HepG2 (cell line): ENCODE measurements around the gene COASY. TPM values are rescaled to one million over a fixed set of nuclear protein-coding genes. Genes with fewer than 3 reads are reported as not detected.

Experiments used
- ATRX ChIP-seq: sonication (generic); formaldehyde crosslinking; IDR thresholded peaks from 2 replicates; pipeline ENCODE4 v1.4.0; 2020; ENCODE audit warnings: missing genetic modification reagents, borderline replicate concordance
- E2F2 ChIP-seq: sonication (generic); formaldehyde crosslinking; IDR thresholded peaks from 2 replicates; pipeline ENCODE4 v1.4.0; 2020; ENCODE audit warnings: missing genetic modification reagents, borderline replicate concordance
- E2F5 ChIP-seq: sonication (generic); formaldehyde crosslinking; conservative IDR thresholded peaks from 2 replicates; pipeline ENCODE4 v1.4.0; 2020; ENCODE audit warnings: missing genetic modification reagents
- EP300 ChIP-seq, 3 experiments: sonication (generic) in 1 of 3; formaldehyde crosslinking in 1 of 3; IDR thresholded peaks; 2 replicates each; pipeline versions ENCODE4 v1.5.1 to v1.6.1; 2011 to 2020; ENCODE audit warnings: low read depth in 2 of 3, low read length in 2 of 3, borderline replicate concordance in 1 of 3, improper control_type of control experiment in 1 of 3, mild to moderate bottlenecking in 1 of 3, missing genetic modification reagents in 1 of 3, moderate library complexity in 1 of 3
- ERF ChIP-seq: IDR thresholded peaks from 2 replicates; pipeline ENCODE4 v1.6.1; 2018; ENCODE audit warnings: missing biosample characterization, missing genetic modification reagents
- FOXO1 ChIP-seq: sonication (generic); formaldehyde crosslinking; IDR thresholded peaks from 2 replicates; pipeline ENCODE4 v1.4.0; 2020; ENCODE audit warnings: missing genetic modification reagents
- HINFP ChIP-seq: sonication (generic); formaldehyde crosslinking; IDR thresholded peaks from 2 replicates; pipeline ENCODE4 v1.4.0; 2020; ENCODE audit warnings: low read depth, mild to moderate bottlenecking, missing genetic modification reagents
- MAX ChIP-seq: IDR thresholded peaks from 2 replicates; pipeline ENCODE4 v1.6.1; 2012; ENCODE audit warnings: inconsistent platforms
- MIER3 ChIP-seq: IDR thresholded peaks from 2 replicates; pipeline ENCODE4 v1.6.1; 2016; ENCODE audit warnings: missing compliant biosample characterization, borderline replicate concordance
- MYC ChIP-seq: sonication (generic); formaldehyde crosslinking; IDR thresholded peaks from 2 replicates; pipeline ENCODE4 v1.9.0; 2021; ENCODE audit warnings: missing genetic modification reagents, borderline replicate concordance
- PAXIP1 ChIP-seq: sonication (generic); formaldehyde crosslinking; conservative IDR thresholded peaks from 2 replicates; pipeline ENCODE4 v1.4.0; 2020; ENCODE audit warnings: mild to moderate bottlenecking, missing genetic modification reagents, moderate library complexity
- POGZ ChIP-seq: sonication (generic); formaldehyde crosslinking; IDR thresholded peaks from 2 replicates; pipeline ENCODE4 v1.4.0; 2020; ENCODE audit warnings: mild to moderate bottlenecking, missing genetic modification reagents
- SMC3 ChIP-seq: IDR thresholded peaks from 2 replicates; pipeline ENCODE4 v1.6.1; 2011; ENCODE audit warnings: low read length, improper control_type of control experiment
- STAG1 ChIP-seq: sonication (generic); formaldehyde crosslinking; IDR thresholded peaks from 2 replicates; pipeline ENCODE4 v1.4.0; 2020; ENCODE audit warnings: missing genetic modification reagents
- TBX2 ChIP-seq: sonication (generic); formaldehyde crosslinking; IDR thresholded peaks from 2 replicates; pipeline ENCODE4 v1.5.0; 2020; ENCODE audit warnings: missing genetic modification reagents, mild to moderate bottlenecking, borderline replicate concordance
- ZBTB42 ChIP-seq: sonication (generic); formaldehyde crosslinking; IDR thresholded peaks from 2 replicates; pipeline ENCODE4 v1.5.0; 2020; ENCODE audit warnings: mild to moderate bottlenecking, missing genetic modification reagents
- ZFP37 ChIP-seq: sonication (generic); formaldehyde crosslinking; IDR thresholded peaks from 2 replicates; pipeline ENCODE4 v1.4.0; 2020; ENCODE audit warnings: missing genetic modification reagents, borderline replicate concordance
- ZKSCAN8 ChIP-seq: IDR thresholded peaks from 2 replicates; pipeline ENCODE4 v1.6.1; 2016; ENCODE audit warnings: borderline replicate concordance, missing genetic modification reagents, missing compliant biosample characterization
- ZMYM4 ChIP-seq: sonication (generic); formaldehyde crosslinking; IDR thresholded peaks from 2 replicates; pipeline ENCODE4 v1.8.1; 2023; ENCODE audit warnings: mild to moderate bottlenecking, missing genetic modification reagents
- ZNF333 ChIP-seq: sonication (generic); formaldehyde crosslinking; IDR thresholded peaks from 2 replicates; pipeline ENCODE4 v1.4.0; 2020; ENCODE audit warnings: mild to moderate bottlenecking, missing genetic modification reagents, borderline replicate concordance
- ZNF580 ChIP-seq: IDR thresholded peaks from 2 replicates; pipeline ENCODE4 v1.6.1; 2016; ENCODE audit warnings: low read depth, borderline replicate concordance
- ZSCAN31 ChIP-seq: sonication (generic); formaldehyde crosslinking; IDR thresholded peaks from 2 replicates; pipeline ENCODE4 v1.5.0; 2020; ENCODE audit warnings: low read depth, mild to moderate bottlenecking, missing genetic modification reagents
- polyA plus RNA-seq, 8 experiments: library from polyadenylated mRNA; depleted of rRNA in 3 of 8; stranded (reverse) in 7 of 8; unstranded in 1 of 8; fragments of >200 nt; fragmentation: Illumina TruSeq in 4 of 8; extraction: Trizol in 4 of 8; gene quantifications; 2 replicates each; pipeline versions ENCODE4 v1.2.1 to v1.2.3, GENCODE V29; 2011 to 2016; ENCODE audit warnings: low read depth in 4 of 8, missing spikeins in 1 of 8, mixed read lengths in 1 of 8; ENCODE audit not compliant: insufficient read depth in 1 of 8
- total RNA-seq, 5 experiments: library from RNA; depleted of rRNA; stranded (reverse); fragments of >200 nt; fragmentation: Illumina TruSeq; extraction: Trizol; gene quantifications; 2 replicates each; pipeline ENCODE4 v1.2.3, GENCODE V29; 2016; ENCODE audit warnings: low read depth in 1 of 5

The COASY gene
- total and polyA plus RNA-seq, 2 of the 13 experiments (the other 11 are each of a cell fraction or from before 2014, with no cell fraction given), result 90.7 to 125 TPM

GRCh38 chr17:42544874-42545283 is 17.1 kb upstream of the COASY start (continued):
- TF ChIP-seq MYC (CRISPR knock-in tag) (no peak), ZFP37 (no peak), ZMYM4 (CRISPR knock-in tag) (no peak), EP300 (IDR thresholded peaks at IDR 0.05; ENCODE audit: low read depth in 2 of 2, low read length in 2 of 2) (peak in 1 of 2 experiments; percentile 37; a peak in 2 of 4 replicates), EP300 (CRISPR knock-in tag; IDR thresholded peaks at IDR 0.05; ENCODE audit: borderline replicate concordance) (no peak), STAG1 (no peak), MIER3 (CRISPR knock-in tag) (no peak), E2F5 (CRISPR knock-in tag) (no peak), ZNF580 (CRISPR knock-in tag) (no peak), SMC3 (peak; percentile 27; the same call in 1 of the 2 replicates), ZSCAN31 (CRISPR knock-in tag) (no peak), FOXO1 (CRISPR knock-in tag) (no peak), MAX (peak; percentile 34; the same call in 1 of the 2 replicates), ERF (peak; percentile 81), PAXIP1 (peak; percentile 61), ZNF333 (0 out of 2 replicates have a peak, but pooled peaks have one; percentile 17), E2F2 (0 out of 2 replicates have a peak, but pooled peaks have one; percentile 6), ATRX (CRISPR knock-in tag) (no peak), ZBTB42 (CRISPR knock-in tag) (no peak), ZKSCAN8 (CRISPR knock-in tag) (no peak), POGZ (CRISPR knock-in tag) (no peak), HINFP (CRISPR knock-in tag) (no peak; the same call in 1 of the 2 replicates), TBX2 (peak; percentile 72)
